EL (cell line): ENCODE measurements around the gene TNFRSF12A.

Experiments
- DNase-seq: peaks from one replicate; pipeline ENCODE4 v3.0.0-alpha.2; 2016

Gene TNFRSF12A, protein sequence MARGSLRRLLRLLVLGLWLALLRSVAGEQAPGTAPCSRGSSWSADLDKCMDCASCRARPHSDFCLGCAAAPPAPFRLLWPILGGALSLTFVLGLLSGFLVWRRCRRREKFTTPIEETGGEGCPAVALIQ

DNA sequence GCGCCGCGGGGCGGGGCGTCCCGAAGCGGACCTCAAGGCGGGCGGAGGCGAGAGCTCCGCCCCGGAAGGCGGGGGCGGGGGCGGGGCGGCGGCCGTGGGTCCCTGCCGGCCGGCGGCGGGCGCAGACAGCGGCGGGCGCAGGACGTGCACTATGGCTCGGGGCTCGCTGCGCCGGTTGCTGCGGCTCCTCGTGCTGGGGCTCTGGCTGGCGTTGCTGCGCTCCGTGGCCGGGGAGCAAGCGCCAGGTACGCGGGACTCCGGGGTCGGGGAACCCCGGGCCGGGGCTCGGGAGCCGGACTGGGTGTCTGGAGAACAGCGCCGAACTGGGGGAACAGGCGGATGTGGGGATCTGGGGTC is at the start of gene TNFRSF12A:
Gene TNFRSF12A, plus strand, starts transcription at position 122 of the 357 bp plus-strand sequence. Its CDS starts 30 bp downstream, at position 152.
- DNase-seq, result peak; percentile 85

DNA sequence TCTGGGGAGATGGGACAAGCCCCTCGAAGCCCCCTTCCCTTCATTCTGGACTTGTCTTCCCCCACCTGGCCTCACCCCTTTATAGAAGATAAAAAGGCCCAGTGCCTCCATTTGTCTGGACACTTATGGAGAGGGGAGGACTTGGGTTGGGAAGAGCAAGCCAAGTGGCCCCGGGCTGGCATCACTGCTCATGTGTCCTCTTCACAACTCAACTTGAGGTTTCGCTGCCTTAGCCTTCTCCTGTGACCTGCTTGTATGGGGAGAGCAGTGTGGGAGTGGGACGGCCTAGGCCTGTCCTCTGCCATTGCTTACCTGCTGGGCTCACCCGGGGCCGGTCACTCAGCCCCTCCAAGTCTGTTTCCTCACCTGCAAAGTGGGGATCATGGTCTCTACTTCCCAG is 49.6 kb upstream of the TNFRSF12A start:
- DNase-seq, result no peak

DNA sequence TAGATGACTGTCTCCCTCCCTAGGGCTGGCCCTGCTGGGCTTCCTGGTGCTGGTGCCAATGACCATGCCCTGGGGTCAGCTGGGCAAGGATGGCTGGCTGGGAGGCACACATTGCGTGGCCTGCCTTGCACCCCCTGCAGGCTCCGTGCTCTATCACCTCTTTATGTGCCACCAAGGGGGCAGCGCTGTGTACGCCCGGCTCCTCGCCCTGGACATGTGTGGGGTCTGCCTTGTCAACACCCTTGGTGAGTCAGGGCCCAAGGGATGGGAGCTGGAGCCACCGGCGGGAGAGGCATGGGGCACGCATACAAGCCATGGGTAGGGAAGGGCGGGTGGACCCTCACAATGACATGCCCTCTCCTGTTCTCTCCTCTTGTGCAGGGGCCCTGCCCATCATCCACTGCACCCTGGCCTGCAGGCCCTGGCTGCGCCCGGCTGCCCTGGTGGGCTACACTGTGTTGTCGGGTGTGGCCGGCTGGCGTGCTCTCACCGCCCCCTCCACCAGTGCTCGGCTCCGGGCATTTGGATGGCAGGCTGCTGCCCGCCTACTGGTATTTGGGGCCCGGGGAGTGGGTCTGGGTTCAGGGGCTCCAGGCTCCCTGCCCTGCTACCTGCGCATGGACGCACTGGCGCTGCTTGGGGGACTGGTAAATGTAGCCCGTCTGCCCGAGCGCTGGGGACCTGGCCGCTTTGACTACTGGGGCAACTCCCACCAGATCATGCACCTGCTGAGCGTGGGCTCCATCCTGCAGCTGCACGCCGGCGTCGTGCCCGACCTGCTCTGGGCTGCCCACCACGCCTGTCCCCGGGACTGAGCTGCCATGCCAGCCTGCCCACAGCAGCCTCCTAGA is 48.8 kb upstream of the TNFRSF12A start:
- DNase-seq, result no peak

DNA sequence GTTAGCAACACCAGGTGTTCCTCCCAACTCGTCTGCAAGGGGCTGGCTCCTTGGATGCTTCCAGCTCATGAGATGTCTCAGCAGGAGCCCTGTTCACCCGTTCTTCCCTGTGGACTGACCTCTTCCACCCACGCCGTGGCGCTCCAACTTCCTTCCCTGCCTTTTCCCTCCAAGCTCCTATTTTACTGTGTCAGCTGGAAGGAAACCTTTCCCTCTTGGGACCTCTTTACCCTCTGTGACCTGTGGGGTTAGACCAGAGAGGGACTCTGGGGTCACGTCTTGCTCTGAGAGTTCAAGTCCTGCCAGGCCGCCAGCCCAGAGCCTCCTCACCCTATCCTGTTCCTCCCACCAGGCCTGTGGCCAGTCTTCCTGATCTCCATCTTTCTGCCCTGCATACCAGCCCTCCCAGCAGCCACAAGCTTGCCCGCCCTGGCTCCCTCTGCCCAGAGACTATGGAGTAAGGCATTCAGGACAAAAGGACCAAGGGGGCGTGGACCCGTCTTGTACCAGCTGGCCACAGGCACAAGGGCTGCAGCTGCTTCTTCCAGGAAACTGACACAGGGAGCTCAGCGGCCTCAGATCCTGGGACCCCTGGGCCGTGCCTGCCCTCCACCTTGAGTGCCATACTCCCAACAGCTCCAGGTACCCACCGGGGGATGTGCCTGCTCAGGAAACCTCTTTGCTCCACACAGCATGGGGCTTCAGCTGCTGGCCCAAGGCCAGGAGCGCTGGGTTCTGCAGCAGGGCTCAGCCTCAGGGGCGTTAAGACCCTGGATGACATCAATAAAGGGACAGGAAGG is 48.0 kb upstream of the TNFRSF12A start:
- DNase-seq, result no peak

DNA sequence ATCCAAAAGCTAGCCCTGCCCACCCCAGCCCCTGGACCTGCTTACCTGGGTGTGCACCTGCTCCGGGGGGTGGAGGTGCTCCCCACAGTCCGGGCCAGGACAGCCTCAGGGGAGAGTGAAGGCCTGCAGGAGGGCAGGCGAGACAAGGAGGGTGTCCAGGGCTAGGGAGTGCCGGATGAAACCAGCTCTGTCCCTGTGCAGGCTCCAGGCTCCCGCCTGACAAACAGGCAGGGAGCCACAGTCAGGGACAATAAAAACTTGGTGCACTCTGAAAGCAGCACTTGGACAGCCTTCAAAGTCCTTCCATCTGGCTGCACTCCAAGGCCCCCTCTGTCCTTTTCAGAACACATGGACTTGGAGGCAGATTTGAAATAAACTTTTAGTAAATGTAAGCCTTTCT is 47.1 kb upstream of the TNFRSF12A start:
- no peak for DNase-seq

DNA sequence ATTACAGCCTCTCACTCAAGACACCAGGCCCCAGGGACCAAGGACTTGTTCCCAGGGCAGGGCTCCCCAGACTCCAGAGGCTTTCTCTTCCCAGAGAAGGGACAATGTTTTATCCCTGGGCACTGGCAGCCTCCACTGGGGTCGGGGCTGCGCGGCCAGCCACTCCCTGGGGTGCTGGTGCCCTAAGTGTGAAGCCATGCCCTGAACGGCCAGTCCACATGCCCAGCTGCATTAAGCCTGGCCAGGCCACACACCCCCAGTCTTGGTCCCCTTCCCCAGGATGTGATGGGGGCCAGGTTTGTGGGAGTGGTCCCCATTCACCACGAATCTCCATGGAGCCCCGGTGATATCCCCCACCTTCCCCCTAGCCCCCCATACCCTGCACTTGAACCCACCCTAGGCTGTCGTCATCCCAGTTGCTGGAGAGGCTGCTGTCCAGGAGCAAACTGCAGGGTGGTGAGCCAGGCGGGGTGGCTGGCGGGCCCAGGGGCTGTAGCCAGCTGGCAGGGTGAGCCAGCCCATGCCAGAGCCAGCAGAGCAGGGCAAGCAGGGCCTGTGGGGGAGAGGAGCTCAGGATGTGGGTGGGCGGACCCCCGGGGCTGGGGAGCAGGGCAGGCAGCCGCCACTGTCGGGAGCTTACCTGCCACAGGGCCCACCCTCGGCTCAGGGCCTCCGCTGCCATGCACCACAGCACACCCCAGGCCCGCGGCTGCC is 46.4 kb upstream of the TNFRSF12A start:
- DNase-seq, result no peak

DNA sequence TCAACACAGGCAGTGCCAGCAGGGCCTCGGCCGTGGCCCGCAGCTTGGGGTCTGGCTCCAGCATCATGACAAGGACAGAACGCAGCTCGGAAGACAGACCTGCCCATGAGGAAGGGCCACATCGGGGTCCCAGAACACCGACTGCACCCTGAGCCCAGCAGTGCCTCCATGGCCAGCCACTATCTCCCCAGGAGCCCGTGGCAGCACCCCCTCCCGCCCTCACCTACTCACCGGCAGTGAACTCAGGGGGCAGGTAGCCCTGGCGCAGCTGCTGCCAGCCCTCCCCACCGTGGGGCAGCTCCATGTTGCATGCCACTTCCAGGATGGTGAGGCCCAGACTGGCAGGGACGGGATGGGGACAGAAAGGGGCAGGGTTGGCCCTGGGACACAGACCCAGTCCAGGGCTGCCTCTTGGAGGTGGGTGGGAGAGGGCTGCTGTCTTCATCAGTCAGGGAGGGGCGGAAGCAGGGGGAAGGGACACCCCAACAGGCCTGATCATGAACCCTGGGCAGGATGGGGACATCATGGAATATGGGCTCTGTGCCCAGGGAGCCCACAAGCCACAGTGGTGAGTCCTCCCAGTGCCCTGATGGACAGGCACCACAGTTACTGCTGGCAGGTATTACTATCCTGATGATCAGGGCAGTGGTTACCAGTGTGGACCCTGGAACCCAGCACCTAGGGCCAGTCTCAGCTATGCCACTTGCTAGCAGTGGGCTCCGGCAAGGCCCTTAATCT is 45.7 kb upstream of the TNFRSF12A start:
- DNase-seq, result no peak

DNA sequence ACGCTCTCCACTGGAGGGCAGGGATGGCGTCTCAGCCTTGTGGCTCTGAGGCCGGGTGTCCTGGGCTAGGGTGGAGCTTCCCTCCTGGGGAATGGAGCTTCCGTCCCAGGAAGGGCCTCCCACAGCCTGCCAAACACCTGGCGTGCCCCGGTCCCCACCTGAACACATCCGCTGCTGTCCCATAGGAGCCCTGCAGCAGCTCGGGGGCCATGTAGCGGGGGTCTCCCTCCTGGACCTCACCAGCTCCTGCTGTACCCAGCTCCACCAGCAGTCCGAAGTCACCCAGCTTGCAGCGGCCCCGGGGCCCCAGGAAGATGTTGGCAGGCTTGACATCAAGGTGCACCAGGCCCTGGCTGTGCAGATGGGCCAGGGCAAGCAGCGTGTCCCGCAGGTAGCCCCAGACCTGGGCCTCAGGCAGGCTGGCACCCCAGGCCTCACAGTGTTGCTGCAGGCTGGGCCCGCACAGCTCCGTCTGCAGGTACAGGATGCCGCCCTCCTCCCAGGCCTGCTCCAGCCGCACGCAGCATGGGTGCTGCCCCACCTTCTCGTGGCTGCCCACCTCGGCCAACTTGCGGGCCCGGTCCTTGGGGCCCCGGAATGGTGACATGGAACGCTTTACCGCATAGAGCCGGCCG is 44.9 kb upstream of the TNFRSF12A start:
- no peak for DNase-seq

DNA sequence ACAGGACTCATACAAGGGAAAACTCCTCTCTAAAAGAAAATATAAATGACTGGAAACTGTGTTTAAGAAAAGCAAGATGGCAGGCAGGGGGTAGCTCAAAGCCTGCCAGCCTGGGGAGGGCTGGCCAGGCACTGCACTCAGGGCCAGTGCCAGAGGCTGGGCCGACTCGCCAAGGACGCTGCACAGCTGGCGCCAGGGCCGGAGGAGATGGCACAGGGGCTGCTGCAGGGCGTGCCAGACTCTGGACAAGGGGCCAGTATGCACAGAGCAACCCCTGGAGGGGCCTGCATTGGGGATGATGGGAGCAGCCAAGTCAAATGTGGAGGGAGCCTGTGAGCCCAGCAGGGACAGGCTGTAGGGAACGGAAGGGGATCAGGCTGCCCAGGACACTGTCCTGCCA is 44.0 kb upstream of the TNFRSF12A start:
- DNase-seq, result no peak

DNA sequence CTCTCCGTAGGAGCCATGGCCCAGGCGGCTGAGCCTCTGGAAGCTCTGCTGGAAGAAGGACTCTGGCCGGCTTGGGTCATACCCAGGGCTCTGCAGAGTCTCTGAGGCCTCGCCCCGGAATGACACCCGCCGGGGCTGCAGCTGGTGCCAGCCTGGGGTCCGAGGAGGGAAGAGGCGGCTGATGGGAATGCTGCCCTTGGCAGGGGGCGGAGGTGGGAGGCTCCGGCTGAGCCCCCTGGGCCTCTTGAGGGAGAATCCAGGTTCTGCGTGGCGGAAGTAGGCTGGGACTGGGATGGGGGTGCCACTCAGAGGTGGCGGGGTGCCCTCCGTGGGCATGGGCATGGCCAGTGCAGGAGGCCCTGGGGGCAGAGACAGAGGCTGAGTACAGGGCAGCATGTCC is 43.5 kb upstream of the TNFRSF12A start:
- no peak for DNase-seq

DNA sequence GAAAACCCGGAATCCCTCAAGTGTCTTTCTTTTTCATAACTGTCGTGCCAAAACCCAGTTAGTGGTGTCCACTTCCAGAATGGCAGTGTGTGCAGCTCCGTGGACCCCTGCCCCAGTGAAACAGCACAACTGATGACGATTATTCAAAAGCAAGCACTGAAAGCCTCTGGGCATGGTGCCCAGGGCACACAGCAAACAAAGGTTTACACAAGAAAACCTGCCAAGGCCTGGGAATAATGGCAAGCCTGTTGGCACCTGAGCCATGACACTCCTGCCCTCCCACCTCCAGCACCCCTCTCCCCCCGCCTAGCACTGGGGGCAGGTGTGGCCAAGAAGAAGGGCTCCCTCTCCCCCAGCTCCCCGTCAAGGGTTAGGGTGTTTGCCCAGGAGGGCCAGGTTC is 42.7 kb upstream of the TNFRSF12A start:
- DNase-seq, result no peak

DNA sequence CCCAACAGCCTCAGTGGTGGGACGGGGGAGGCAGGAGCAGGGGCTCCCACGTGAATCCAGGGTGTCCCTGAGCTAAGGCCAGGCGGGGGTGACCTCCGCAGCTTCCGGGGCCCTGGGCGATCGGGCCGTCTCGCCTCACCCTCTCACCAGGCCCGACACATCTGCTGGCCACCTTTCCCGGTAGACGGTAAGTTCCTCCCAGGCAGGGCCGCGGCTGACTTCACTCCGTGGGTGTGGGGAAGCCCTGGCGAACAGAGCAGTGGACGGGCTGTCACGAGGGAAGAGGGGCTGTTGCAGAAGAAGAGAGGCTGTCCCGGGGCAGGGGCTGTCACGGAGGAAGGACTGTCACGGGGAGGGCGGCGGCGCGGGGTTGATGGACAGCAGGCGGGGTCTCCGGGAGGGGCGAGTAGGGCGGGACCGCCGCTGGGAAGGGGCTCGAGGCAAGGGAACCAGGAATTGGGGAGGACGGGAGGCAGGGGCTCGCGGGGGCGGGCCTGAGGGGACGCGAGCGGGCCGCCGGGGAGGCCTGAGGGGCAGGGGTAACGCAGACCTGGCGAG is 40.4 kb upstream of the TNFRSF12A start:
- peak; percentile 45 for DNase-seq

DNA sequence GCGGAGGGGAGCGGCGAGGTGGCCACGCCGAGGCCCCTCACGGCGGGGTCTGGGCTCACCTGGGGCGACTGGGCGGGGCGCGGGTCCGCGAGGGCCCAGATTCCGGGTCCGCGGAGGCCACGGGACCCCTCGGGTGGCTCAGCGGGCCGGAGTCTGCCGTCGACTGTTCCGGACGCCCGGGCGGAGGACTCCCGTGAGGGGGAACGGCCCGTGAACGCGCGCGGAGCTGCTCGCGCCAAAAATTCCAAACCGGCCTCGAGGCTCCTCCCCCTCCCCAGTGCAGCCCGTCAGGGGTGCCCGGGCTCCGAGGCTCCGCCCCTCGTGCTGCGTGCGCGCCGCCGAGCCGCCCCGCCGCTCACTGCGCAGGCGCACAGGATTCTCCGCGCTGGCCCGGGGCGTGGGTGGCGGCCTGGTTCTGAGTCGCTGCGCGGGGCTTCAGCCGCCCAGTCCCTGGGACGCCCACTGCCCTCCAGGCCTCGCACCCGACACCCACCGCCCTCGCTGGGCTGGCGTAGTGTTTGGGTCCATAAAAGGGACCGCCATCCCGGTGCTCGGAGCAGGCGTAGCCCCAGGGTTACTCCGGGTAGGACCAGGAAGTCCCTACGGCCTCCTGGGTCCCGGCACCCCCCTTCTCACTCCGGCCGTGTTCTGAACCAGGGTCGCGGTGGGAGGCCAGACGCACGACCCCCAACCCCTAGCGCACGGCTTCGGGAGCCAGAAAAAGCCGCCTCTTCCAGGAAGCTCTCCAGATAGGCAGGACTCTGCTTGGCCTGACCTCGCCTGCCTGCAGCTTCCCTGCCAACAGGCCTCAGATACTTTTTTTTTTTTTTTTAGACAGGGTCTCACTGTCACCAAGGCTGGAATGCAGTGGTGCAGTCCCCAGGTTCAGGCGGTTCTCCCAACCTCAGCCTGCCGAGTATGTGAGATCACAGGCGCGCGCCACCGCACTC is 39.7 kb upstream of the TNFRSF12A start, which contains the start of gene PKMYT1:
Gene PKMYT1, minus strand, starts transcription at position 220 of the 950 bp plus-strand sequence. CDS start 789 bp downstream, outside the sequence.
- DNase-seq, result peak; percentile 87

DNA sequence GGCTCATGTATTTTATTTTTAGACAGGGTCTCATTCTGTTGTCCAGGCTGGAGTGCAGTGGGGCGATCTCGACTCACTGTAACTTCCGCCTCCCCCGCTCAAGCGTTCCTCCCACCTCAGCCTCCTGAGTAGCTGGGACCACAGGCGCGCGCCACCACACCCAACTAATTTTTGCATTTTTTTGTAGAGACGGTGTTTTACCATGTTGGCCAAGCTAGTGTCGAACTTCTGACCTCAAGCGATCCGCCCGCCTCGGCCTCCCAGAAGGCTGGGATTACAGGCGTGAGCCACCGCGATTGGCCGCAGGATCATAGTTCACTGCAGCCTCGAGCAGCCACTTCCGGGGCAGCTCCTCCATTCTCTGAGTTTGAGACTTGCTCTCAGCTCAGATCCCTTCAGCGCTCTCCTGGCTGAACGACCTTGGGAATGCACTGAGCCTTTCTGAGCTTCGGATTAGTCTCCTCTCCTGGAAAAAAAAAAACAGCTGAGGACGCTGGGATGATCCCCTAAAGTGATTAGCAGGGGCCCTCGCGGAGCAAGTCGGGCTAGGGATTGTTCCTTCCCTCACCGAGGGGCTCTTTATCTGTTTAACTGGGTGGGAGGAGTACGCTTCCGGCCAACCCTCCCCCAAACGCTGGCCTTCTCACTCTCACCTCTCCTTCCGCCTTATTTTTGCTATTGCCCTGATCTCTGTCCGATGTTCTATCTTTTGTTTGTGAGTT is 38.8 kb upstream of the TNFRSF12A start:
- no peak for DNase-seq

DNA sequence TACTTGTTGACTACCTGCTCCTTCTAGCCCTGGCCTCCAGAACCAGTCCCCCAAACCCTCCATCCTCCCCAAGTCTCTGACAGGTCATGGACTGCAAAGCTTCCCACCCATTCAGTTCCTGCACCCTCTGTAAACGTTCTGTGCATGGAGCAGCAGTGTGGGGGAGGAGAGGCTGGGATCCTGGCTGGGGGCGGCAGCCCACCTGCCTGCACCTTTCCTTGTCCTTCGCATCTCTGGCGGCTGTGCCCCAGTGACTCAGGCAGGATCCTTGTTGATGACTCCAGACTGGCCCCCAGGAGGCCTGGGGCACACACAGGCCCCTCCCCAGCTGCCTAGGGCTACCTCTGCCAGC is 38.3 kb upstream of the TNFRSF12A start:
- DNase-seq, result no peak

DNA sequence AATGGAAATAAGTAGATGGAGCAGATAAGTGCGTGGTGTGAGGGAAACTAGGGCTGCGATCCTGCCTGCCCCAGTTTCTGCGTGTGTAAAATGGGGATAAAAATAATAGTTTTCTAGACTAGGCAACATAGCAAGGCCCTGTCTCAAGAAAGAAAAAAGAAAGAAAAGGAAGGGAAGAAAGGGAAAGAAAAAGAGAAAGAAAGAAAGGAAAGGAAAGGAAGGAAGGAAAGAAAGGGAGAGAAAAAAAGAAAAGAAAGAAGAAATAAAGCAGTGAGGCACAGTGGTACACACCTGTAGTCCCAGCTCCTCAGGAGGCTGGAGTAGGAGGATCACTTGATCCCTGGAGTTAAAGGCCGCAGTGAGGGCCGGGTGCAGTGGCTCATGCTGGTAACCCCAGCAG is 37.8 kb upstream of the TNFRSF12A start:
- DNase-seq, result no peak

DNA sequence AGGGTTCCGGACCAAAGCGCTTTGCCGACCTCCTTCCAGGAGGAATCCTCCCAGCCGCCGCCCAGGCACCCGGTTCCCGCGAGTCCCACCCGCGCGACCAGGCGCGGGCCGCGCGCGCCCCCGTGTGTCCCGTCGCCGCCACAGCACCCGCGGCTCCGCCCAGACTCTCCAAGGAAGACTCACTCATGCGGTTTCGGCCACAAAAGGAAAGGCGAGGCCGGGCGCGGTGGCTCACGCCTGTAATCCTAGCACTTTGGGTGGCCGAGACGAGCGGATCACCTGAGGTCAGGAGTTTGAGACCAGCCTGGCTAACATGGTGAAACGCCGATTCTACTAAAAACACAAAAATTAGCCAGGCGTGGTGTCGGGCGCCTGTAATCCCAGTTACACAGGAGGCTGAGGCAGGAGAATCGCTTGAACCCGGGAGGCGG is 36.4 kb upstream of the TNFRSF12A start:
- DNase-seq, result peak; percentile 83

DNA sequence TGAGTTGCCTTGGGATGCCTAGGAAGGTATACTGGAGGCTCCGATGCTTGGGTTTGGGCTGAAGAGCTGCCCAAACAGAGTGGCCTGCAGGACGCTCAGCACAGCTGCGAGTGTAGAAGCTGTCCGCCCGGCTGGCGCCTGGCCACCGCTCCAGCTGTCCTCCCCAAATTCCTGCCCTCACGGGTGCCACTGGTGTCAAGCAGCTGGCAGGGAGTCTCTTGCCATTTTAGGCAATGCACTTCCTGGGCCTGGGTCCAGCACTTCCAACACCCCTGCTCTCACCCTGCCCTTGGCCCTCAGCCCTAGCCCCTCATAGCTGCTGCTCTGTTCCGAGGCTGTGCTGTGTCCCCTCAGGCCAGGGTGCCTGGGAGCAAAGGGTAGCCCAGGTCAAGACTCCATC is 34.7 kb upstream of the TNFRSF12A start:
- no peak for DNase-seq

DNA sequence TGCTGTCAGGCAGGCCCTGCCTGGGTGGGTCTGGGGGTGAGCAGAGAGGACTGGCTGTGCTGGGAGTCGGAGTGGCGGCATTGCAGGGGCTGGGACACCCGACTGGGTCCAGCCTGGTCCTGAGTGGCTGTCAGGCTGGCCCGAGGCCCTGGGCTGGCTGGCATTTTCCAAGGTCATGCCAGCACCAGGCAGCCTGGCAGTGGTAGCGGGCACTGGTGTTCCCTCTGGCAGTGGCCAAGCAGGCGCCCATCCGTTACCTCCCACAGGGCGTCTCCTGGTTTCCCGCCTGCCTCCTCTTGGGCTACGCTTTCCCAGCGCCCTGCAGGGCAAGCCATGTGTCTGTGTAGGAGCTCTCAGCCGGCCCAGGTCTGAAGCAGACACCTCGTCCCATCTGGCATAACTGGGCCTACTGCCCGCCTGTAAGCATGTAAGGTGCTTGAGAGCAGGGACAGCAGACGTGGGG is 34.2 kb upstream of the TNFRSF12A start:
- no peak for DNase-seq
